ACC112 (cell line): ENCODE data around the gene SAMD4B.

Source experiments
- H2AFZ ChIP-seq: fragments of 200-600 bp; sonication (generic); one replicate; pipeline ENCODE4 v1.6.0; 2017; ENCODE audit warnings: antibody characterized with exemption, low read length; ENCODE audit not compliant: unreplicated experiment
- H3K27ac ChIP-seq: fragments of 200-600 bp; sonication (generic); 2 replicates; pipeline ENCODE4 v1.5.1; 2014; ENCODE audit warnings: low read depth, mild to moderate bottlenecking, antibody characterized with exemption, low read length, moderate library complexity
- H3K27me3 ChIP-seq: fragments of 200-600 bp; sonication (generic); 2 replicates; pipeline ENCODE4 v1.6.1; 2014; ENCODE audit warnings: mild to moderate bottlenecking, antibody characterized with exemption, low read length, moderate library complexity, mixed read lengths; ENCODE audit not compliant: insufficient read depth
- H3K36me3 ChIP-seq: fragments of 200-600 bp; sonication (generic); 2 replicates; pipeline ENCODE4 v1.6.1; 2016; ENCODE audit warnings: mild to moderate bottlenecking, antibody characterized with exemption, low read length, moderate library complexity, mixed read lengths; ENCODE audit not compliant: insufficient read depth
- H3K4me1 ChIP-seq: fragments of 200-600 bp; sonication (generic); one replicate; pipeline ENCODE4 v1.6.1; 2016; ENCODE audit warnings: low read length, mixed read lengths; ENCODE audit not compliant: insufficient read depth, unreplicated experiment, control insufficient read depth
- H3K4me3 ChIP-seq: fragments of 200-600 bp; sonication (generic); 2 replicates; pipeline ENCODE4 v1.5.1; 2014; ENCODE audit warnings: mild to moderate bottlenecking, low read depth, low read length
- H3K79me2 ChIP-seq: fragments of 200-600 bp; sonication (generic); one replicate; pipeline ENCODE4 v1.6.0; 2016; ENCODE audit warnings: low read length; ENCODE audit not compliant: control insufficient read depth, unreplicated experiment, insufficient read depth

SAMD4B gene

DNA sequence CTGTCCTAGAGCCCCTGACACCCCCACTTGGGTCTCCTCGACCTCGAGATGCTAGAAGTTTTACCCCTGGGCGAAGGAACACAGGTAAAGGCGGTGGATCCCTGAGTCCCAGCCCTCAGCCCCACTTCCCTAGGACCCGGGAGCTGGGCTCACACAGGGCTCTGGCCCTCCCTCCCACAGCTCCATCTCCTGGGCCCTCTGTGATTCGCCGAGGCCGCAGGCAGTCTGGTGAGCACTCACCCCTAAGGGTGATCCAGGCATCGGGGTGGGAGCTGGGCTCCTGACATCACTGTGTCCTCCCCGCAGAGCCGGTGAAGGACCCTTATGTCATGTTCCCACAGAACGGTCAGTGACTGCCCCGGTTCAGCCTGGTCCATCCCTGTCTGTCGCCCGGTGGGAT is 78.5 kb downstream of the SAMD4B start:
- Histone ChIP-seq H3K4me3 (no peak overlapping the region), H2AFZ (no peak overlapping the region), H3K4me1 (no peaks in the 10 kb centered on the region), H3K79me2 (peaks cover 3% of the 10 kb centered on the region), H3K27ac (no peak overlapping the region), H3K36me3 (peaks cover 5% of the 10 kb centered on the region; the same call in 1 of the 2 replicates), H3K27me3 (no peaks in the 10 kb centered on the region)

DNA sequence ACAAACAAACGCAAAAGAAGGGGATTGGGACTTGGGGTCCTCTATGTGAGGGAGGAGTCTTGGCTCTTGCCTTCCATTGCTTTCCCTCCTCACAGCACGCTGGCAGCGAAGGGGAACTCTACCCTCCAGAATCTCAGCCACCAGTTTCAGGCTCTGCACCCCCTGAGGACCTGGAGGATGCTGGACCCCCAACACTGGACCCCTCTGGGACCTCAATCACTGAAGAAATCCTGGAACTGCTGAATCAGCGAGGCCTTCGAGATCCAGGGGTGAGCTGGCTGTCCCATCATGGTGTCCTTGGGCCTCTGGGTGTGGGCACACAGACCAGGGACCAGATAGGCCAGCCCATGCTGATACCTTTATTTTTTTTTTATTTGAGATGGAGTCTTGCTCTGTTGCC is 79.8 kb downstream of the SAMD4B start:
- H3K27ac ChIP-seq: no peak overlapping the region
- H3K79me2 ChIP-seq: no peaks in the 10 kb centered on the region
- no peaks in the 10 kb centered on the region for H3K4me1 ChIP-seq
- no peaks in the 10 kb centered on the region for H3K27me3 ChIP-seq
- H3K36me3 ChIP-seq: peaks cover 5% of the 10 kb centered on the region; the same call in 1 of the 2 replicates
- no peak overlapping the region for H3K4me3 ChIP-seq
- no peak overlapping the region for H2AFZ ChIP-seq

DNA sequence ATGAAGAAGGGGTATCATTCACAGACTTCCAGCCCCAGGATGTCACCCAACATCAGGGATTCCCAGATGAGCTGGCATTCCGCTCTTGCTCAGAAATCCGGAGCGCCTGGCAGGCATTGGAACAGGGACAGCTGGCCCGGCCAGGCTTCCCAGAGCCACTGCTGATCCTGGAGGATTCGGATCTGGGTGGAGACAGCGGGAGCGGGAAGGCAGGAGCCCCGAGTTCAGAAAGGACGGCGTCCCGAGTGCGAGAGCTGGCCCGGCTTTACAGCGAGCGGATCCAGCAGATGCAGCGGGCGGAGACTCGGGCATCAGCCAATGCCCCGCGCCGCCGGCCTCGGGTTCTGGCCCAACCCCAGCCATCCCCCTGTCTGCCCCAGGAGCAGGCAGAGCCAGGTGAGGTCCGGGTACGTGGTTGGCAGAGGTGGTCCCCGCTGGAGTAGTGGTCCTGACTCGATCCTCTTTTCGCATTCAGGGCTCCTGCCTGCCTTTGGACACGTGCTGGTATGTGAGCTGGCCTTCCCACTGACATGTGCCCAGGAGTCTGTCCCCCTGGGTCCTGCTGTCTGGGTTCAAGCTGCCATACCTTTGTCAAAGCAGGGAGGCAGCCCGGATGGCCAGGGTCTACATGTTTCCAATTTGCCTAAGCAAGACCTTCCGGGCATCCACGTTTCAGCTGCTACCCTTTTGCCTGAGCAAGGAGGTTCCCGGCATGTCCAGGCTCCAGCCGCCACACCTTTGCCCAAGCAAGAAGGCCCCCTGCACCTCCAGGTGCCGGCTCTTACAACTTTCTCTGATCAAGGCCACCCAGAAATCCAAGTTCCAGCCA is 81.3 kb downstream of the SAMD4B start:
- Histone ChIP-seq H3K4me3 (no peak overlapping the region), H3K27ac (no peak overlapping the region), H2AFZ (no peak overlapping the region), H3K79me2 (no peaks in the 10 kb centered on the region), H3K27me3 (no peaks in the 10 kb centered on the region), H3K36me3 (peaks cover 5% of the 10 kb centered on the region; the same call in 1 of the 2 replicates), H3K4me1 (peaks cover 4% of the 10 kb centered on the region)

DNA sequence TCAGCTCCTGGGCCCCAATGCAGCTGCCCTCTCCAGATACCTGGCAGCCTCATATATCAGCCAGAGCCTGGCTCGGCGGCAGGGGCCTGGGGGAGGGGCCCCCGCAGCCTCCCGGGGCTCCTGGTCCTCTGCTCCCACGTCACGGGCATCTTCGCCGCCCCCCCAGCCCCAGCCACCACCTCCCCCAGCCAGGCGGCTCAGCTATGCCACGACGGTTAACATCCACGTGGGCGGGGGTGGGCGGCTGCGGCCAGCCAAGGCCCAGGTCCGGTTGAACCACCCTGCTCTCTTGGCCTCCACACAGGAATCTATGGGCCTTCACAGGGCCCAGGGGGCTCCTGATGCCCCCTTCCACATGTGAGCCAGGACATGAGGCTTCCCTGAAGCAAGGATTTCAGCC is 82.7 kb downstream of the SAMD4B start:
- Histone ChIP-seq H3K36me3 (no peaks in the 10 kb centered on the region; the same call in 1 of the 2 replicates), H3K4me3 (no peak overlapping the region), H3K79me2 (no peaks in the 10 kb centered on the region), H3K4me1 (peaks cover 8% of the 10 kb centered on the region), H3K27me3 (no peaks in the 10 kb centered on the region), H2AFZ (no peak overlapping the region), H3K27ac (no peak overlapping the region)

DNA sequence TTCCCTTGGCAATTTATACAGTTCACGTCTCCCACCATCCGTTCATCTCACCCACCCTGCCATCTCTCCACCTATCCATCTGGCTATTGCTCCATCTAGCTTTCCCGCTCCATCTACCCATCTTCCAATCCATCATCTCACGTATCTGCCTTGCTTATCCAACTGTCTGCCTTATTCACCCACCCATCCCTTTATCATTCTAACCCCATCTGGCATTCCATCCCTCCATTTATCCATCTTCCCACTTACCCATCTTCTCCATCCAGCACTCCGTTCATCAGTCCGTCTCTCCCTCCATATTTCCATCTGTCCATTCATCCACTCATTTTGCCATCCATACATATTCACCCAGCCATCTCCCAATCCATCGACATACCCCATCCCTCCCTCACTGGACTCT is 83.5 kb downstream of the SAMD4B start:
- H3K79me2 ChIP-seq: no peaks in the 10 kb centered on the region
- H3K36me3 ChIP-seq: no peaks in the 10 kb centered on the region; the same call in 1 of the 2 replicates
- peaks cover 8% of the 10 kb centered on the region for H3K4me1 ChIP-seq
- no peak overlapping the region for H3K4me3 ChIP-seq
- H3K27ac ChIP-seq: no peak overlapping the region
- H2AFZ ChIP-seq: no peak overlapping the region
- no peaks in the 10 kb centered on the region for H3K27me3 ChIP-seq

DNA sequence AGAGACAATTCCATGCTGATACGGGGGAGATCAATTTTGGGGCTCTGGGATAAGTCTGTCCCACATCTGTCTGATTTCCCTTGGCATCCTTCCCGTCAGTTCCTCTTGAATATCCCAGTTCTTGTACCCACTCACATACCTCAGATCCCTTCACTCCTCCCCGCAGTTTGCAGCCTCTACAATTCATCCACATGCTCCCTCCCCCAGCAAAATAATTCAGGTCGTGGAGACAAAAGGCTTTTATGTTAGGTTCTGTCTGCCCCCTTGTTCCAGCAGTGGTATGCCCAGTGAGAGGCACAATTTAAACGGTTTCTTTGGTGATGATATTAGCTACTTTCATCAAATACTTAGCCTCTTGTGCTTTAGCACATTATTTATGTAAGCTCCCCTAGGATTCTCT is 83.9 kb downstream of the SAMD4B start:
- H3K79me2 ChIP-seq: no peaks in the 10 kb centered on the region
- H3K27ac ChIP-seq: no peak overlapping the region
- no peaks in the 10 kb centered on the region; the same call in 1 of the 2 replicates for H3K36me3 ChIP-seq
- H3K4me1 ChIP-seq: peaks cover 8% of the 10 kb centered on the region
- no peak overlapping the region for H3K4me3 ChIP-seq
- no peaks in the 10 kb centered on the region for H3K27me3 ChIP-seq
- no peak overlapping the region for H2AFZ ChIP-seq

DNA sequence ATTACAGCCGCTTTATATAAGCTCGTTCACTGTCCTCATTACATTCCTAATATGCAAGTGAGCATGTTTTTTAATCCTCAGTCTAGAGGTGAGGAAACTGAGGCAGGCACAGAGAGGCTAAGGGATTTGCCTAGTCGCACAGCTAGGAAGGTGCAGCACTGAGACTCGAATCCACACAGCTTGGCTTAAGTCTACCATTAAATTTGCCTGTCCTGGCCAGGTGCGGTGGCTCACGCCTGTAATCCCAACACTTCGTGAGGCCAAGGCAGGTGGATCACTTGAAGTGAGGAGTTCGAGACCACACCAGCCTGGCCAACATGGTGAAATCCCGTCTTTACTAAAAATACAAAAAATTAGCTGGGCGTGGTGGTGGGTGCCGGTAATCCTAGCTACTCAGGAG is 85.5 kb downstream of the SAMD4B start:
- H3K36me3 ChIP-seq: peaks cover 3% of the 10 kb centered on the region; the same call in 1 of the 2 replicates
- H3K4me3 ChIP-seq: no peak overlapping the region
- H3K27ac ChIP-seq: no peak overlapping the region
- H3K27me3 ChIP-seq: no peaks in the 10 kb centered on the region
- peaks cover 8% of the 10 kb centered on the region for H3K4me1 ChIP-seq
- H2AFZ ChIP-seq: no peak overlapping the region
- no peaks in the 10 kb centered on the region for H3K79me2 ChIP-seq

DNA sequence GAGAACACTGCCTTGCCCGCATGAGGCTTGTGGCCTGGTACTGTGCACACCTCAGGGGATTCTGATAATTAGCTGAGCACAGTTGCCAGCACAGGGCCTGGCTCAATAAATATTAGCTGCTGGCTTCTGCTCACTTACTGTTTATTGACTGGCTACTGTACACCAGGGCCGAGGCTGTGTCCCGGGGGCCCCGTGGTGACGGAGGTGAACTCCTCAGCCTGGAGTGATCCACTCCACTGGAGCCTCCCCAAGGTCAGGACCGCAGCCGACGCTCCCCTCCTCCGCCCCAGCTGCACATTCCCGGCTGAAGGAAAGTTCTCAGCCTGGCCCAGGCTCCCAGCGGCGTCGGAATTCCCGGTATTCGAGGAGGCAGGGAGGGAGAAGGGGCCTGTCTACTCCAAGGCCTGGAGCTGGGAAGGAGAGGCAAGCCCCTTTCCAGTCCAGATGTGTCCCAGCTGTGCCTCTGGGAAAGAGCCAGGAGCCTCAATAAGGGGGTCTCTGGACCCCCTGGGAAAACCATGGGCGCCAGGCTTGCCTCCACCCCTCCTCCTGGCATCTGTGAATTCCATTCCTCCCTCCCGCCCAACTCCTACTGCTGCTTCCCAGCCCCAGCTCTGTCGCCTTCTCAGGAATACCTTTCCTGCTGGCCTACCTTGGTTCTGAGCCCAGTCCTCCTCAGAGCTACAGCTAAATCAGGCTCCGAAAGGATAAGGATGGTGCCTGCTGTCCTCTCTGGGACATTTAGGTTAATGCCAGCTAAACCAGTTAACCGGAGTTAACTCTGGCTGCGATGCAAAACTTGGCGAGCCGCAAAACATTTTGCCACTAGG is 86.3 kb downstream of the SAMD4B start:
- peaks cover 9% of the 10 kb centered on the region for H3K4me1 ChIP-seq
- peaks cover 7% of the 10 kb centered on the region; the same call in 1 of the 2 replicates for H3K36me3 ChIP-seq
- H3K4me3 ChIP-seq: no peak overlapping the region

DNA sequence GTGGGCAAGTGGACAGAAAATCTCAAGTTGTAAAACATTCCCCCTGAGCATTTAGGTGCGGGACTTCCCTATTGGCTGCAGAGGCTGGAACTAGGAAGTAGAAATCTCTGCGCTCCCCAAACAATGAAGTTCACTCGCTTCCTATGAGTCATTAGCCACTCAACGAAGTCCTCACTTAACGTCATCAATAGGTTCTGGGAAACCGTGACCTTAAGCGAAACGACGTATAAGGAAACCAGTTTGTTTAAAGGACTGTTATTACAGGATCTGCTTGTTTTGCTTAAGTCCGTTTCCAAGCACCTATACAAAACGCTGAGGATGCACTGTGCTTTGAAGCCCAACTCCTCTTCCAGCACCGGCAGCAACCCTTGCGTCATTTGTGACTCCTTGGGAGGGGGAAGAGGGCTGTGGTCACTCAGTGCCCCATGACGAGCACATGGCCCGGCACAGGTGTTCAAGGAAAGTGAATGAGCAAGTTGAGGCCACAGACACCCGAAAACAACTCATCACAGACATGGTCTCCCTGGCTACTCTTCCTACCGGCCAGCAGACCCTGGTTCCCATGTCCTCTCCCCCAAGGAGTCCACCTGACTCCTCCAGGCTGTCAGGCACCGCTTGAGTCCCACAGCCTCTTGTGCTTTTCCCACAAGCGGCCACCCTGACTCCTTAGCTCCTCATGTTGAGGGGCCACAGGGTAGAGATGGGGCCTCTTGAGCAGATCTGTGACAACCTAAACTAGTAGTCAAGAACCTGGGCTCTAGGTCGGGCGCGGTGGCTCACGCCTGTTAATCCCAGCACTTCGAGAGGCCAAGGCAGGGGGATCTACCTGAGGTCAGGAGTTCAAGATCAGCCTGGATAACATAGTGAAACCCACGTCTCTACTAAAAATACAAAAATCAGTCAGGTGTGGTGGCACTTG is 88.7 kb downstream of the SAMD4B start:
- Histone ChIP-seq H3K4me3 (no peak overlapping the region), H3K4me1 (peaks cover 19% of the 10 kb centered on the region), H3K27me3 (no peaks in the 10 kb centered on the region), H3K79me2 (peaks cover 25% of the 10 kb centered on the region), H3K36me3 (peaks cover 18% of the 10 kb centered on the region; the same call in 1 of the 2 replicates), H2AFZ (no peak overlapping the region), H3K27ac (peak overlapping the region; percentile 19; the same call in 1 of the 2 replicates)

More for the DNA sequence above, 86.3 kb downstream of the SAMD4B start:
- peaks cover 2% of the 10 kb centered on the region for H3K79me2 ChIP-seq
- no peaks in the 10 kb centered on the region for H3K27me3 ChIP-seq
- peak overlapping the region; percentile 29; the same call in 1 of the 2 replicates for H3K27ac ChIP-seq
- no peak overlapping the region for H2AFZ ChIP-seq

DNA sequence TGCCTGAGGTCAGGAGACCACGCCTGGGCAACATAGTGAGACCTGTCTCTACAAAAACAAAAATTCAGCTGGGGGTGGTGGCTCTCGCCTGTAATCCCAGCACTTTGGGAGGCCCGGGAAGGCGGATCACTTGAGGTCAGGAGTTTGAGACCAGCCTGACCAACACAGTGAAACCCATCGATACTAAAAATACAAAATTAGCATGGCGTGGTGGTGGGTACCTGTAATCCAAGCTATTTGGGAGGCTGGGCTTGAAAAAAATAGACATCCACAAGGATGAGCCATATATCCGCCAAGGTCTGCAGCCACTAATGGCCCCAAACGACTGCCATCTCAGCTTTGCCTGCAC is 90.4 kb downstream of the SAMD4B start:
- Histone ChIP-seq H3K4me1 (peaks cover 19% of the 10 kb centered on the region), H3K79me2 (peaks cover 25% of the 10 kb centered on the region), H3K27ac (no peak overlapping the region), H3K4me3 (no peak overlapping the region), H3K36me3 (peaks cover 18% of the 10 kb centered on the region; the same call in 1 of the 2 replicates), H3K27me3 (no peaks in the 10 kb centered on the region), H2AFZ (no peak overlapping the region)
